DND-41 (cell line): Measurements from ENCODE around the gene HAUS5.

ENCODE experiments used
- CTCF ChIP-seq: IDR thresholded peaks from 2 replicates; pipeline ENCODE4 v1.5.1; 2012; ENCODE audit warnings: borderline replicate concordance, low read length, moderate library complexity, mild to moderate bottlenecking; ENCODE audit not compliant: poor library complexity, severe bottlenecking; ENCODE audit errors: extremely low read depth
- EZH2 ChIP-seq: IDR thresholded peaks from 3 replicates; pipeline ENCODE4 v1.6.1; 2012; ENCODE audit warnings: borderline replicate concordance, low read depth, mild to moderate bottlenecking, moderate library complexity, low read length, inconsistent platforms; ENCODE audit not compliant: severe bottlenecking

- TF ChIP-seq CTCF (no peak), EZH2 (no peak)
Measured at GRCh38 chr19:35629332-35629633, 16.7 kb downstream of the HAUS5 start.
